ENCODE measurements around the gene LAMC2. TPM values are rescaled to one million over a fixed set of nuclear protein-coding genes. Genes with fewer than 3 reads are reported as not detected.

The LAMC2 gene
- total and polyA plus RNA-seq, 2 of the 8 experiments (the other 6 are each of a cell fraction or from before 2014, with no cell fraction given) = 4.6 to 12.9 TPM

- Histone ChIP-seq H2AFZ (ENCODE audit: low read length) (no peak overlapping the region), H4K8ac (ENCODE audit: extremely low read depth, insufficient read depth, low read length) (no peak overlapping the region), H2BK12ac (ENCODE audit: low read depth, low read length) (no peak overlapping the region), H4K91ac (replicated peaks; ENCODE audit: insufficient read length, low read length) (no peak overlapping the region), H3K27me3 (replicated peaks in 1 of 4; ENCODE audit: control insufficient read depth in 3 of 4, extremely low read depth in 1 of 4, insufficient read depth in 3 of 4, low read length in 3 of 4) (no peaks in the 10 kb centered on the region), H3K4ac (replicated peaks; ENCODE audit: insufficient read length, low read depth, low read length) (no peak overlapping the region), H3K79me2 (ENCODE audit: control insufficient read depth in 1 of 2, insufficient read depth in 2 of 2, low read length in 2 of 2) (no peaks in the 10 kb centered on the region), H3K4me1 (replicated peaks in 1 of 4; ENCODE audit: control insufficient read depth in 3 of 4, insufficient read depth in 4 of 4, low read length in 3 of 4) (peaks cover 0 to 7% (median 3%) of the 10 kb centered on the region in 4 experiments; a peak in 3 of 7 replicates), H2BK120ac (replicated peaks; ENCODE audit: low read depth, low read length) (no peak overlapping the region), H3K4me2 (ENCODE audit: insufficient read depth in 1 of 2, low read depth in 2 of 2, low read length in 2 of 2) (no peak overlapping the region), H3K14ac (ENCODE audit: insufficient read length) (no peak overlapping the region), H3K9me3 (ENCODE audit: insufficient read depth in 2 of 2, low read depth in 1 of 2, low read length in 1 of 2) (no peaks in the 10 kb centered on the region), H3K23ac (ENCODE audit: insufficient read length) (no peak overlapping the region), H3K79me1 (ENCODE audit: low read depth, low read length) (no peaks in the 10 kb centered on the region), H2BK15ac (ENCODE audit: low read length) (no peak overlapping the region), H3K56ac (replicated peaks; ENCODE audit: insufficient read length, low read depth, low read length) (no peak overlapping the region), H3K9ac (replicated peaks in 1 of 4; ENCODE audit: extremely low read depth in 1 of 4, low read depth in 3 of 4, low read length in 3 of 4) (no peak overlapping the region), H4K5ac (ENCODE audit: insufficient read length, low read depth, low read length) (no peak overlapping the region), H3K36me3 (ENCODE audit: control insufficient read depth in 2 of 4, insufficient read depth in 4 of 4, low read length in 3 of 4) (no peaks in the 10 kb centered on the region), H3K27ac (ENCODE audit: low read depth, low read length) (no peak overlapping the region), H2AK5ac (ENCODE audit: low read depth, low read length) (no peak overlapping the region), H3K18ac (ENCODE audit: extremely low read depth, low read length) (no peak overlapping the region), H3K23me2 (ENCODE audit: low read depth, low read length) (no peaks in the 10 kb centered on the region), H2BK20ac (ENCODE audit: low read length) (no peak overlapping the region), H4K20me1 (replicated peaks in 1 of 2; ENCODE audit: control insufficient read depth in 1 of 2, insufficient read depth in 2 of 2, low read length in 2 of 2) (no peaks in the 10 kb centered on the region), H2BK5ac (ENCODE audit: low read depth, low read length) (no peak overlapping the region), H3K4me3 (ENCODE audit: extremely low read depth in 1 of 4, insufficient read depth in 2 of 4, low read depth in 3 of 4, low read length in 4 of 4) (no peak overlapping the region)
- DNase-seq (ENCODE audit: low read depth in 1 of 2, low spot score in 2 of 2) (no peak), FAIRE-seq (no peak)
- WGBS, 2 experiments (ENCODE audit: extremely low coverage in 1 of 2, insufficient coverage in 1 of 2, insufficient read length in 1 of 2, insufficient replicate concordance in 2 of 2, low coverage in 1 of 2, low lambda C conversion rate in 2 of 2, missing lambda C conversion rate in 1 of 2) = 86% methylated on average over 1 of the region's 1 CpG; no CpG with 5 or more reads in 1 of the 2 experiments
- TF ChIP-seq ATF3 (IDR thresholded peaks at IDR 0.05; ENCODE audit: insufficient read depth, low read depth, low read length) (no peak), PHF8 (conservative IDR thresholded peaks at IDR 0.05; ENCODE audit: low read depth, low read length) (no peak), CHD2 (IDR thresholded peaks at IDR 0.05; ENCODE audit: low read length) (no peak), MAX (IDR thresholded peaks at IDR 0.05) (no peak), RFX5 (IDR thresholded peaks at IDR 0.05; ENCODE audit: borderline replicate concordance, low read depth, low read length) (no peak), USF2 (IDR thresholded peaks at IDR 0.05; ENCODE audit: low read length) (no peak), NRF1 (IDR thresholded peaks at IDR 0.05; ENCODE audit: low read depth, low read length) (no peak), HDAC6 (IDR thresholded peaks at IDR 0.05; ENCODE audit: low read depth, low read length) (no peak), CHD1 (IDR thresholded peaks at IDR 0.05; ENCODE audit: low read depth, low read length) (no peak), BACH1 (IDR thresholded peaks at IDR 0.05; ENCODE audit: low read length) (no peak)
- ChIA-PET CTCF (ENCODE audit: partially characterized antibody) (interaction anchor here (0.8 to 1.3 kb wide), 4 partner anchors 13 to 323 kb away, joined by 3 read pairs; no protein-coding TSS in a partner anchor), POLR2A (ENCODE audit: partially characterized antibody) (no interaction called here)
These were observed 99.2 kb downstream of the LAMC2 start for GRCh38 chr1:183285256-183285655.
